Osteoblast (primary cell): ENCODE results near the gene CYTIP. TPM values are rescaled to one million over a fixed set of nuclear protein-coding genes. Genes with fewer than 3 reads are reported as not detected.

Source experiments
- DNase-seq: peaks from one replicate; pipeline ENCODE4 v3.0.0; 2011; ENCODE audit warnings: low spot score, mixed read lengths; ENCODE audit not compliant: insufficient read length; ENCODE audit errors: missing footprints
- H2AFZ ChIP-seq: 2 replicates; pipeline ENCODE4 v1.6.0; 2011; ENCODE audit warnings: mild to moderate bottlenecking, low read length
- H3K27ac ChIP-seq: 2 replicates; pipeline ENCODE4 v1.5.1; 2011; ENCODE audit warnings: mild to moderate bottlenecking, low read depth, low read length, moderate library complexity
- H3K27me3 ChIP-seq: 2 replicates; pipeline ENCODE4 v1.6.0; 2012; ENCODE audit warnings: mild to moderate bottlenecking, control low read depth, inconsistent platforms, low read length, moderate library complexity; ENCODE audit not compliant: insufficient read depth
- H3K36me3 ChIP-seq: 2 replicates; pipeline ENCODE4 v1.5.1; 2011; ENCODE audit warnings: mild to moderate bottlenecking, low read length, control low read depth, moderate library complexity; ENCODE audit not compliant: insufficient read depth
- H3K4me1 ChIP-seq: 2 replicates; pipeline ENCODE4 v1.5.1; 2011; ENCODE audit warnings: mild to moderate bottlenecking, low read length, control low read depth, moderate library complexity; ENCODE audit not compliant: insufficient read depth
- H3K4me2 ChIP-seq: 2 replicates; pipeline ENCODE4 v1.6.0; 2011; ENCODE audit warnings: mild to moderate bottlenecking, low read length; ENCODE audit not compliant: insufficient read depth
- H3K4me3 ChIP-seq: fragments of 200-600 bp; sonication (generic); 3 replicates; pipeline ENCODE4 v1.5.1; 2012; ENCODE audit warnings: mild to moderate bottlenecking, low read length, inconsistent platforms; ENCODE audit not compliant: insufficient read depth
- H3K79me2 ChIP-seq: 2 replicates; pipeline ENCODE4 v1.6.0; 2012; ENCODE audit warnings: mild to moderate bottlenecking, low read length, control low read depth, inconsistent platforms; ENCODE audit not compliant: insufficient read depth
- H3K9me3 ChIP-seq: 2 replicates; pipeline ENCODE4 v1.5.1; 2011; ENCODE audit warnings: low read depth, low read length, control low read depth
- H4K20me1 ChIP-seq: 2 replicates; pipeline ENCODE4 v1.6.0; 2012; ENCODE audit warnings: mild to moderate bottlenecking, low read length, control low read depth; ENCODE audit not compliant: insufficient read depth
- CTCF ChIP-seq: IDR thresholded peaks from 2 replicates; pipeline ENCODE4 v1.5.1; 2011; ENCODE audit warnings: mild to moderate bottlenecking, low read depth, low read length, moderate library complexity; ENCODE audit errors: extremely low read depth
- total RNA-seq: library from RNA; depleted of rRNA; stranded (reverse); fragments of >200 nt; gene quantifications from 2 replicates; pipeline ENCODE4 v1.2.3, GENCODE V29; 2012

Gene CYTIP
- total RNA-seq, 1 donor = 1.4 TPM

DNA sequence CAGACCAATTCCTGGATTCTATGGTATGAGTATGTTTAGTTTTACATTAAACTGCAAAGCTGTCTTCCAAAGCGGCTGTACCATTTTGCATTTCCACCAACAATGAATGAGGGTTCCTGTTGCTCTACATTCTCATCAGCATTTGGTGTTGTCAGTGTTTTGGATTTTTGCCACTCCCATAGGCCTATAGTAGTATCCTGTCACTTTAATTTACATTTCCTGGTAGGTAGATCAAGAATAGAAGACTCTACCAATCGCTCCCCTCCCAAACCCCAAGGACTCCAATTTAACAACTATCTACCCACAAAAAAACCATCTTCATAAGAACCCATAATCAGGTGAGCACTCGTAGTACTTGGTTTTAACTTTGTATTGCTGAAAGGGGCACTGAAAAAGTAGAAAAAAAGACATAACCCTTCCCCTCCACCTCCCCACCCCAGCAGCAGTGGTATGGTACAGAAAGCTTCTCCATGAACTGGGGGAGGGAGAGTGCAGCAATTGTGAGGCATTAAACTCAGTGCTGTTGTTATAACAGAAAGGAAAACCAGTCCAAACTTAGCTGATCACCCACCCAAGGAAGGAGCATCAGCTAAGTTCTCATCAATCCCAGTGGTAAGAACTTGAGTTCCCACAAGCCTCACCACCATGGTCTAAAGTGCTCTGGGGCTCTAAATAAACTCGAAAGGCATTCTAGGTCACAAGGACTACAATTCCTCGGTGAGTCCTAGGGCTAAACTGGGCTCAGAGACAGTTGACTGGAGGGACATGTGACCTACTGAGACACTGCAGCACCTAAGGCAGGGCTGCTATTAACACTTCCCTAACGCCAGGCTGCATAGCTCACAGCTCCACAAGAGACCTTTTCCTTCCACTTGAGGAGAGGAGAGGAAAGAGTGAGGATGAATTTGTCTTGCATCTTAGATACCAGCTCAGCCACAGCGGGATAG, 35.5 kb upstream of the CYTIP start:
- H3K4me2 ChIP-seq = no peak overlapping the region
- no peaks in the 10 kb centered on the region for H3K27me3 ChIP-seq
- H4K20me1 ChIP-seq = no peaks in the 10 kb centered on the region
- DNase-seq = no peak
- no peaks in the 10 kb centered on the region for H3K79me2 ChIP-seq
- TF ChIP-seq CTCF = no peak
- no peaks in the 10 kb centered on the region for H3K36me3 ChIP-seq
- no peak overlapping the region for H3K4me3 ChIP-seq
- no peak overlapping the region for H3K27ac ChIP-seq
- no peak overlapping the region for H2AFZ ChIP-seq
- H3K4me1 ChIP-seq = peaks cover 20% of the 10 kb centered on the region
- no peaks in the 10 kb centered on the region for H3K9me3 ChIP-seq

- Histone ChIP-seq H3K27ac (peak overlapping the region; percentile 19), H3K27me3 (no peaks in the 10 kb centered on the region), H3K79me2 (no peaks in the 10 kb centered on the region), H3K4me2 (no peak overlapping the region), H2AFZ (no peak overlapping the region), H4K20me1 (no peaks in the 10 kb centered on the region), H3K9me3 (no peaks in the 10 kb centered on the region), H3K4me1 (peaks cover 20% of the 10 kb centered on the region), H3K4me3 (no peak overlapping the region), H3K36me3 (no peaks in the 10 kb centered on the region)
- no peak for TF ChIP-seq CTCF
- DNase-seq = no peak
Observed at GRCh38 chr2:157477919-157478318, 34.0 kb upstream of the CYTIP start.

GRCh38 chr2:157476953-157477709, 33.2 kb upstream of the CYTIP start:
- no peak for TF ChIP-seq CTCF
- Histone ChIP-seq H3K4me1 (peaks cover 20% of the 10 kb centered on the region), H4K20me1 (no peaks in the 10 kb centered on the region), H3K79me2 (no peaks in the 10 kb centered on the region), H3K4me2 (peak overlapping the region; percentile 2), H3K27me3 (no peaks in the 10 kb centered on the region), H3K36me3 (no peaks in the 10 kb centered on the region), H2AFZ (no peak overlapping the region), H3K4me3 (no peak overlapping the region), H3K27ac (peak overlapping the region; percentile 19), H3K9me3 (no peaks in the 10 kb centered on the region)
- peak; percentile 61 for DNase-seq
